ENCODE measurements around the gene SS18L1.

Gene SS18L1

DNA sequence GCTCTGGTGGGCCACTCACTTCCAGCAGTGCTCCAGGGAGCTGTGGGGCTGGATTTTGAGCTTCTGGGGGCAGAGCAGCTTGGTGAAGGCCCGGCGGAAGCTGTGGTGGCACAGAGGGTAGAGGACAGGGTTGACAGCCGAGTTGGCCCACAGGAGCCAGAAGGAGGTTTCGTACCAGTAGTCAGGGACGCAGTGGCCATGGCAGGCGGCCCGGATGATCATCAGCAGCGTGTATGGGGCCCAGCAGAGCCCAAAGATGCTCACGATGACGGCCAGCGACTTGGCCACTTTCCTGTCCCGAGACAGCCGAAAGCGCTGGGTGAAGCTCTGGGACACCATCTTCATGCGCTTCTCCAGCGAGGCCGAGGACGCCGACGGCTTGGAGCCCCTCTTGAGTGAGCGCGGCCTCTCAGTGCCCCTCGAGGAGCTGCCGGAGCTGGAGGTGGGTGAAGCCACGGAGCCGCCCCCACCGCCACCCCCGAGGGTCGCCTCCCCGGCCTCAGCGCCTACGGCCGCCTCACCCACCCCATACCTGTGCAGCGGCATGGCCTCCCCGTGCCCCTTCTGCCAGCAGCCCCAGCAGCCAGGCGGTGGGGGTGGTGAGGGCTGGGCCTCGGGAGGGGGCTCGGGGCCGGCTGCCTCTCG lies 72.5 kb downstream of the SS18L1 start:
- DNase-seq = no peak

DNA sequence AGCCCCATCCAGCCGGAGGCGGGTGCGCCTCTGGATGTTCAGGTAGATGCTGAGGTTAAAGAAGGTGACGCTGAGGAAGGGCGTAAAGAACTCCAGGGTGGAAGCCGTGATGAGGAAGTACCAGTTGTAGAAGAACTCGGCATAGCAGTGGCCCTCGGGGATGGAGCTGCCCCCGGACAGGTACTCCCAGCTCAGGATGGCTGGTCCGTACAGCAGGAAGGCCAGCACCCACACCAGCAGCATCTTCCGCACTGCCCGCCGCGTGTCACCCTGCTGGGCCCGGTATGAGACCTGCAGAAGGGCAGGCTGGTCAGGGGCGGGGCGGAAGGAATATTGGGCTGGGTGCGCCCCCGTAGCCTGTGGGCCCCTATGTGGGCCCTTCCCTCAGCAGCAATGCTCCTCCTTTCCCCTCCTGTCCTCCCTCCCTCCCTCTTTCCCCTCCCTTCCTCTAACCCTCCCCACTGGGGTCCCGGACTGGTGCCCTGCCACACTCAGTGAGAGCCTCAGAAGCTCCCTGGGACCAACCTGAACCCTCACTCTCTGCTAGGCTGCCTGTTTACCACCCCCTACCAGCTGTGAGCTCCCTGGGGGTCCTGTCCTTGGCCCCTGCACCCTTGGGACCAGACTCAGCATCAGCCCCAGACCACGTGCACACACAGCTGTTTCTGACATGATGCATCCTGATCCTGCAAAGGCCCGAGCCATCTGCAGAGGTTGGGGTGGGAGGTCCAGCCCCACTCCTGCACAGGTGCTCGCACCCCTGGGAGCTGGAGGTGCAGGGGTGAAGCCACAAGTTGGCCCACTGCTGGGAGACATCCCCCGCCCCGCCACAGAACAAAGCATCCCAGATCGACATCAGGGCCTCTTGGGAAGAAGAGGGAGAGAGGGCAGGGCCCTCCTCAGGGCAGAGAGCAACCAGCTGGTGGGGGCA lies 73.3 kb downstream of the SS18L1 start:
- DNase-seq = no peak

DNA sequence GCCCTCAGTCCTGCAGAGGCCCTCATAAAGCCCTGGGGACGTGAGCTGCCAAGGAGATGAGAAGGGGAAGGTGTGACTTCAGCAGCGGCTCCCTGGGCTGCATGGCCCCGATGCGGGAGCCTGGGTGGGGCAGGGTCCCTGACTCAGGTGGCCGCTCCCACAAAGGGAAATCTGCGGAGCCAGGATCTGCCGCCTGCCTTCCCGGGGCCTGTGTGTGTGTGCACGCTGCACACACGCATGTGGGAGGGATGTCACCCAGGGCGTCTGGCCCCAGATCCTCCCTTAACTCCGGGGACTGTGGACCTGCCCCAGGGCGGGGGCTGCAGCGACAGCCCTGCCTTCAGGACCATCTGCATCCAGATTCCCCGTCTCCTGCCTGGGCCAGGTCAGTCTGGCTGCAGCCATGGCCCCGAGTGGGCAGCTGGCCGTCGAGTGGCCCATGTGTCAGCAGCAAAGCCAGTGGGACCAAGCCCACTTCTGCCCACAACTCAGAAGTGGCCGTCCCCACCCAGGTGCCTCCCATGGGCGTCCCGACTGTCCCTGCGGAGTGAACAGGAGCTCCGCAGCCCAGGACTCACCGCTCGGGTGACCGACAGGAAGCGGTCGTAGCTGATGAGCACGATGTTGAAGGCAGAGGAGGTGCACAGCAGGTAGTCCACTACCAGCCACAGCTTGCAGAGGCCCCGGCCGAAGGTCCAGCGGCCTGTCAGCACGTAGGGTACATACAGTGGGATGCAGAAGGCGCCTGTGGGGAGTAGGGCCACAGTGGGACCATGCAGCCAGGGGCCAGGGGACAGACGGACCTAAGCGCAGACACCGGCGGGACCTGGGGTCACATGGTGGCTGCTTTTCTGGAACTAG lies 74.6 kb downstream of the SS18L1 start:
- DNase-seq = no peak

DNA sequence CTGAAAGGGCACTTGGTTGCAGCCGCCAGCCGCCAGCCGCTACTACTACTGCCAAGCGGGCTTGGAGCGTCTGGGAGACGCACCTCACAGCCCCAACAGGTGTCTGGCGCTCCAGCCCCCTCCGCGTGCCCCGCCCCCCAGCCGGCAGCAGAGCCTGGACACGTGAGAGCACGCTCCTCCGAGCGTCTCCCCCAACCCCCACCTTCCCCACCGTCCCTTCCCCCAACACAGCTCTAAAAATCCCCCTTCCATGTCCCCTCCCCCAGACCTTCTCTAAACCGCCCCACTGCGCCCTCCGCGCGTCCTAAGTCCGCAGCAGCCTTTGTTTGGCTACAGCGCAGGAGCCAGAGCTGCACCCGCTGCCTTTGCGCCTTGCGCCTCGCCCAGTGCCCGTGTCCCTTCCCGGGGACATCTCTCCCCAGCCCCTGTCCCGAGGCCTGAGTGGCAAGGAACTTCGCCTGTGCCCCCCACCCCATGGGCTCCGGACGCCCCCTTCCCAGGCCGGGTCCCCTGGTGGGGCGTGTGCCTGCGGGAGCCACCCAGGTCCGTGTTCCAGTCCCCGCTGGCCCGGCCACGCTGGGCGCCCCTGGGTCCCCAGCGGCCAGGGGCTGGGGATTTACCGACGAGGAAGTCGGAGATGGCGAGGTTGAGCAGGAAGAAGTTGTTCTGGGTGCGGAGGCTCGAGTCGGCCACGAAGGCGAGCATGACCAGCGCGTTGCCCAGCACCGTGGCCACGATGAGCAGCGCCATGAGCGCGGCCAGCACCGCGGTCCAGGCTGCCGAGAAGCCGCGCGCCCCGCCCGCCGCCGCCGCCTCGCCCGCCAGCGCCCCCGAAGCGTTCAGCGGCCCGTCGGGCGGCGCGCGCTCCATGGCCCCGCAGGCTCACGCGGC lies 75.8 kb downstream of the SS18L1 start:
- no peak for DNase-seq

DNA sequence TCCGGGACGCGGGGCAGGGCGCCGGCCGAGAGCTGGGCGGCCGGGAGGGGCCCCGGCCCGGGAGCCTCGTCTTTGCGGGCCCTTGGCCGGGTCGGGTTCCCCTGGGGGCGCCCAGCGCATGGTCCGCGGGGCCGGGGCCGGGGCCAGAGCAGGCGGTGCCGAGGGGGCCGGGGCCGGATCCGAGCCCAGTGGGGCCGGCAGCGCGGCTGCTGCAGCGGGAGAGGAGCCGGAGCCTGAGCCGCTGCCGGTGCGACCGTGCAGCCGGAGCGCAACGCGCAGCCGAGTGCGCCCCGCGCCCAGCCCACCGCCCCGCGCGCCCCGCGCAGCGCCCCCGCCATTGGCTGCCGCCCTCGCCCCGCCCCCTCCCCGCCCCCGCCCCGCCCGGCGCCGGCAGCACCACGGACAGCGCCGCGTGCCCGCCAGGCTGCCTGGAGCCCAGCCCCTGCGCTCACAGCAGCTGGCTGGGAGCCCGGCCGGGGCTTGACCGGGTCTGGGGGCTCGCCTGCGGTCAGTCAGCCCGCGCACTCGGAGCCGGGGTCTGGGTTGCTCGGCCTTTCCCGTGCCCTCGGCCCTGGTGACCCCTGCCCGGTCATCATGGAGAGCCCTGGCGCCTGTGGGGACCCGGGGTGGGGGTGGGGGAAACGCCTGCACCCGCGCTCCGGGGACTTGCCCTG lies 76.6 kb downstream of the SS18L1 start, which contains the start of gene HRH3:
HRH3 (minus strand) TSS at position 287 of the 674 bp plus-strand sequence. CDS start 308 bp downstream, outside the sequence.
- DNase-seq = peak; percentile 48 to 61

DNA sequence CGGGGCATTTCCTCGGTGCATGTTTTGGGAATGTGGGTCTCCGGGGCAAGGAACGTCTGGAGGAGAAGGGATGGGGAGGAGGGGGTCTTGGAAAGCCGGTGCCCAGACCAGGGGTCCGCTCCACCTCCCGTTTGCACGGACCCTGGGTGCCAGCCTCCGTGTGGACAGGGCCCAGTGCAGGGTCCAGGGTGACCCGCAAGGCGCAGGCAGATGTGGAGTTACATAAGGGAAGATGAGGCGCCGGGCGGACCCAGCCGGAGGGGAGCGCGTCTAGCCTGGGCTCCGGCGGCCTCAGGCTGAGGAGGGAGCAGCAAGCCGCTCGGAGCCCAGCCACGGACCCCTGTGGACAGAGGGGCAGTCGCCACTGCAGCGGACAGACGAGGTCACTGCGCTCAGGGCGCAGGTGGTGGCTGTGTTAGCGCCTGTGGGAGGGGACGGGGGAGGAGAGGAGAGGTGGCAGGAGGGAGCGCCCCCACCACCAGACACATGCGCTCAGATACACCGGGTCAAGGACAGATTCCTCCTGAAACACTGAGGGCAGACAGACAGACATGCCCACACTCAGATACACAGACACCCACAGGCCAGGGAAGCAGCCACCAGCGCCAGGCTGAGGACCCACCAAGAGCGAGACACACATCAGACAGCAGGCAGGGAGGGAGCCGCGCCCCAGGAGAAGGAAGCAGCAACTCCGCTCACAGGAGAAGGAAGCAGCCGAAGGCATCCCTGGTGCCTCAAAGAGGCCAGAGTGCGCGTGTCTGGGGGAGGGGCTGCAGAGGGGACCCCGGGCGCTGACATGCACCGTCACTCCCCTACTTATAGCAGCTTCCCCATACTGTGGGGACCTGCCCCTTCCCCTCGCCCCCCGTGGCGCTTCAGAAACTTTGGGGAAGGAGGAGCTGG lies 77.3 kb downstream of the SS18L1 start:
- no peak for DNase-seq

DNA sequence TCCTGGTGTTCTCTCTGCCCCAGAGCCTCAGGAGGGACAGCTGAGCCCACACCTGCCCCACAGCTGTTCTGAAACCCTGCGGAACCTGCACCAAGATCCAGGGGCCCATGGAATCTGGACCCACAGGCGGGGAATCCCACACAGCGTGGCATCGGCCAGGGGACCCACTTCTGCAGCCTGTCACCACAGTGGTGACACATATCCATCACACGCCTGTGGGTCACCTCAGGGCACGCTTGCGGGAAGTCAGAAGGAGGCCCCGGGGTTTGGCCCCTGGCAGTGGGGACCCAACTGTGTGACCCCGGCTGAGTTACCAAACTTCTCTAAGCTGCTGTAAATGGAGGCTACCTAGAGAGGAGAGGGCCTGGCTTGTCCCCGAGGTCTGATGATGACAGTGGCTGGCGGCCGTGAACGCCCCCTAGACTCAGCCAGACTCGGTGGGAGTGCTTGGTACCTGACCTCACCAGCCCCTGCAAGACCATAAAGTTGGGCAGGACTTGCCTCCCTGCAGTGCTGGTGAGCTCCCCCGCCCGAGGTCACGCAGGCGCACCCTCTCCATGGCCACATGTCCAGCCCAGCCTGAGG lies 78.8 kb downstream of the SS18L1 start:
- DNase-seq = no peak

DNA sequence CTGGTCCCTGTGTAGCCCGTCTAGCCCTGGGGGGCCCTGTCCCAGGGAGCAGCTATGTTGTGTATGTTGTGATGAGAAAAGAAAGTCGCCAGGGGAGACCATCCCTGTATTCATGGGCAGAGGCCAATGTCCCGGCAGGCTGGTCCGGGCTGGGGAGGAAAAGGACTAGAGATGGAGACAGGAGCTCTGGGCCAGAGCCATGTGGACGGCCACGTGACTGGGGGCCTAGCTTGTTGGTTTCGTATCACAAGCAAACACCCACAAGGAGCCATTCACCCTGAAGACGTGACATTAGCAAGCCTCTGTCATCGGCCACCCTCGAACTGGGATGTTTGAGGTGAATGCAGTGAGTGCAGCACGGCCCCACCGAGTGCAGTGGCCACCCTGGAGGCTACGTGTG lies 79.4 kb downstream of the SS18L1 start:
- DNase-seq = no peak

DNA sequence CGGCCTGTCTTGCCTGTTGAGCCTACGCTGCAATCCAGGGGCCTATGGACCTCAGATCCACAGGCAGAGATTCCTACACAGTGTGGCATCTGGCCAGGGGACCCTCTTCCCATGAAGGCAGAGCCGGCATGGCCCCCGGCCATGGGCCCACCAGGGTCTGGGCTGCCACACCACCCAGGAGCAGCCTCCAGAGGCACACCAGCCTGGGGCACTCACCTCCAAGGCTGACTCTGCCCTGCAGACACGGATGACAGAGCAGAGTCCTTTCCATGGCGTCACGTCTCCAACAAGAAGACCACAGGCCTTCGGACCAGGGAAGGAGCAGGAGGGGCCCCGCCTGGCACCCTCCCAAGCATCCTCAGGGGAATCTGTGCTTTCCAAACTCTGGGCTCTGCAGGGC lies 80.0 kb downstream of the SS18L1 start:
- no peak for DNase-seq

DNA sequence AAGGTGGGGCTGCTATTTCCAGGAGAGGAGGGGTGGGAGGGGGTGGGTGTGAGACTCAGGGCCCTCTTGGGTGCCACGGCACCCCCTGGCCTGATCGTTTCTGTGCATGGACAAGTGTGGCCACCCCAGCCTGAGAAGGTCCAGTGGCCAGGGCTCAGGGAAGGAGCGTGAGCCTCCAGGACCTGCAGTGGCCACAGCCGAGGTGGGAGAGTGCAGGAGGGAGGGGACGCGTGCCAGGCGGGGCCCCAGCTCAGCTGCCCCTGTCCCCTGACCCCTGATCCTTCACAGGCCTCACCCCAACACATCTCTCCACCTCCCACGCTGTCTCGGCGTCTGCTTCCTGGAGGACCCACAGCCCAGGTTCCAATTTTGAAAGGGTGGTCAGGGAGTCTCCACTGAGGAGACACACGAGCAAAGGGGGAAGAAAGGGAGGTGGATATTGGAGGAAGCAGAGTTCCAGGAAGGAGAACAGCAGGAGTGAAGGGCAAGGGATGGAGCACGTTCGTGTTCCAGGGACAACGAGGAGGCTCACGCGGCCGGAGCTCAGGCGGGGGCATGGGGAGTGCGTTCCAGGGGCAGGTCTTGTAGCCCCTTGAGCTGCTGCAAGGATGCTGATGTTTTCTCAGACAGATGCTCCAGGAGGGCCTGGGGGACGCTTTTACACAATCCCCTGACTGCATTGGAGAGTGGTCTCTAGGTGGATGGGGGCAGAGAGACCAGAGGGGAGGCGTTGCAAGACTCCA lies 80.7 kb downstream of the SS18L1 start:
- DNase-seq = no peak

DNA sequence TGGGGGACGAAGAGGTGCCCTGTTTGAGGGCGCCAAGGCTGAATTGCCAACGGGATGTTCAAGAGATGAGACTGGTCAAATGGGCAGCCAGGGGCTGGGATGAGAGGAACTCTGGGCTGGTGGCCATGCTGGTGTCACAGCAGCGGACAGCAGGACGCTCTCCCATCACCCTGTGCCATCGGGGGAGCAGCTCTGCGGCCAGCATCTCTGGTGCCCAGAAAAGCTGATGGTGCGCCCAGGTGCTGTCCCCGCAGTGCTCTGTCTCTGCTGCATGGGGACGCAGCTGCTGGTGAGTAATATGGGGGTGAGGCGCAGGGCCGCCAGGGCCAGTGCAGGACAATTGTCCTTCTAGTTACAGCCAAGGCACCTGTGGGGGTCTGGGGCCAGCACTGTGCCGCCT lies 81.5 kb downstream of the SS18L1 start:
- no peak for DNase-seq

DNA sequence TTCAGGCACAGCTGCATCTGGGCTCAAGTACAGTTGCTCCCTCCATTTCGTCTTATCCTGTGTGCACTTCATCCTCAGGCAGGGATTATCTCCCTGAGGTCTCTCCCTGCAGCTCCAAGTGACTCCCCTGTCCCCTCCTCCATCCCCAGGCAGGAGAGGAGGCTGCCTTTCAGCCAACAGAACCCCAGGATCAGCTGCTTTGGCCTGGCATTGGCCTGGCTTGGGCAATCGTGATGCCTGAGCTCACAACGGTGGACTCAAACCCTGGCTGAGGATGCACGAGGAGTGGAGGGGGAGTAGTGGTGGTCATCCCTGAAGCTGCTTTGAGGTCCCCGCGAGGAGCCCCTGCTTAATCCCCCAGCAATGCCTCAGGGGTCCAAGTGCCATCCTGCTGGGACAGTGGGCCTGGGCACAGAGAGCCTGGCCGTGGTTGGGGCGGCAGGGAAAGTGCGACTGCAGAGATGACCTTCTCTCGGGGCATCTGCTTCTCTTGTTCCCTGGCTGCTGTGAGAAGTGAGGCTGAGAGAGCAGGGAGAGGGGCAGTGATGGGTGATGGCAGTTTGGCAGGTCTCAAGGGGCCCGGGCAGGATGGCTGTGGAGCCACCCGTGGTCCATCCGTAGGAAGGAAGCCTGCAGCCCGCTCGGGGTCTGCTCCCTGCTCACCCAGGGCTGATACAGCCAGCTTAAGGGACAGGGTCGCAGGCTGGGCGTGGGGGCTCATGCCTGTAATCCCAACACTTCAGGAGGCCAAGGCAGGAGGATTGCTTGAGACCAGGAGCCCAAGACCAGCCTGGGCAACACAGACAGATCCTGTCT lies 82.5 kb downstream of the SS18L1 start:
- DNase-seq = no peak

DNA sequence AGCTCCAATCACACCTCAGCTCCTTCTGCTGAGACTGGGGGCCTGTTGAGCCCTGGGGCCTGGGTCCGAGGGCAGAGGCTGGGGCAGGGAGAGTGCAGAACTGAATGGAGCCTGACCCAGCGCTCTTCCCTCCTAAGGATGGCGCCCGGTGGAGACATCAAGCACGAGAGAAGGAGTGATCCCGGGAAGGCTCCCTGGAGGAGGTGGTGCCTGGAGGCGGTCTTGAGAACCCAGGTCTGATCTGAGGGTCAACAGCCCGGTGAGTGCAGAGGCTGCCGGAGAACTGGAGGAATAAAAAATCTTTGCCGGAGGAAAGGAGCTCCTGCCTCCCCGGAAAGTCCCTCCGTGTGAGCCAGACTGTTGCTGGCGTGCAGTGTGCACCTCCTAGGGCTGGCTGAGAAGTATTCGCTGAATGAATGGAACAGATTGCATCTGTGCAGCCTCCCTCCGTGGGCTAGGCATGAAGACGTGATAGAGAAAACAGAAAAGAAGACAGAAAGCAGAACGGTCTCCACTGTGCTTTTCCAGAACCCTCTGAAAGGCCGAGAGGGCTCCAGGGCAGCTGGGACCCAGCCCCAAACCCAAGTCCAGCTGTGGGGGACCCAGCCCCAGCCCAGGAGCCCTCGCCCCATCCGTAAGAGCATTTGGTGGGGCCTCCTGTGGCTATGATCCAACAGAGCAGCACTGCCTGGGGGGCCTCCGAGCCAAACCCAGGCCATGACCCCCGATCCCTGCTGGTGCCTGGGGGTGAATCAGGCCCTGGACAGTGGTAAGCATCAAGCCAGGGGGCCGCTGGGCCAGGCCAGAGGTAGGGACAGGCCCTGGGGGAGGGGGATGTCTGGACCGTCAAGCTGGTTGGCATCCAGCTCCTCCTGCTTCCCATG lies 83.4 kb downstream of the SS18L1 start:
- DNase-seq = no peak

DNA sequence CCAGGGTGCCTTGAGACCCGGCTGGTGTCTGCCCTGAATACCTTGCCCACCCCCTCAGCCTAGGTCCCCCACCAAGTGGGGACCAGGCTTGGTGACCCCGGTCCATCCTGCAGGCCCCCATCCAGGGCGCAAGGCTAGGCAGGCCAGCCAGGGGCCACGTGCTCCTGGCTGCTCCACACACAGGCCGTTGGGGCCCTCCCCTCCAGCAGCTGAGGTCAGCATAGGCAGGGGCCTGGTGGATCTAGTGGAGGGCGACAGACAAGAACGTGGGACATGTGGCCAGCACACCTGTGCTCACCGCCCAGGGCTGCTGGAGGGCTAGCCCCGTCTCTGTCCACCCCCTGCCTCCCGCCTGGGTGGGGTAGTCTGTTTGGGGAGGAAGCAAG lies 84.0 kb downstream of the SS18L1 start:
- no peak for DNase-seq

DNA sequence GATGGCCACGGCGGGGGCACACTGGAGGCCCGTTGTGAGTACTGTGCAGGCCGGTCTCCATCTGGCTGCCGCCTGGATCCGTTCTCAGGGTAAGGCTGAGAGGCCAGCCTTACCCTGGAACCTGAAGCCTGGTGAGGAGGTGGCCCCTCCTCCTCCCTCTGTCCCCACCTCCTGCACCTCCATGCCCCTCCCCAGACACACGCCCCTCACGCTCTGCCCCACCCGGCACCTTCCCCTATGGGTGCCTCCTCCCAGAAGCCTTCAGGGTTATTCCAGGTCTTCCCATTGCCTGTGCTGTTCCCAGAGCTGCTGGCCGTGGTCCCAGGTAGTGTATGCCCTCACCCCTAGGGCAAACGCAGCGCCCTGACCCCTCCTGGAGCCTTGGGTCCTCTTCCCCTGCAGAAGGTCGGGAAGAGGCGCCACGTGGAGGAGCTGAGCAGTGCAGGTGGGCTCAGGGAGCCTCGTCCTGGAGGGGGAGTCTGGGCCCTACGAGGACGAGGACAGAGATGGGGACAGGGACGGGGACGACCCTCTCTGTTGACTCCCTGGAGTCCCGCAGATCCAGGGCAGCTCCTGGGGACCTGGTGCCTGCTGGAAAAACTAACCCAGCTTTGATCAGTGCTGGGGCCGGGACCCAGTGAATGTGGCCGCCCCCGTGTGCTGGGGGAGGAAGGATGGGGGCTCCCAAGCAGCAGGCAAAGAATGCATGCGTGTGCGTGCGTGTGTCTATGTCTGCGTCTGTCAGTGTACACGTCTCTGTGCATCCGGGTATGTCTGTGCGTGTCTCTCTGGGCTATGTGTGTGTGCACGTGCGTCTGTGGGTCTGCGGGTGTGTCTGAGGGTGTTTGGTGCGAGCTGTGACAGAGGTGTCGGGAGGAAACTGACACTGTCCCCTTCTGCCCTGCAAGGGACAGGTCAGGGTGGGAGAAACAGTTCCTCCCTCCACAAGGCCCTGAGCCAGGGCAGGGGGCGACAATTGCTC lies 84.7 kb downstream of the SS18L1 start:
- DNase-seq = no peak

DNA sequence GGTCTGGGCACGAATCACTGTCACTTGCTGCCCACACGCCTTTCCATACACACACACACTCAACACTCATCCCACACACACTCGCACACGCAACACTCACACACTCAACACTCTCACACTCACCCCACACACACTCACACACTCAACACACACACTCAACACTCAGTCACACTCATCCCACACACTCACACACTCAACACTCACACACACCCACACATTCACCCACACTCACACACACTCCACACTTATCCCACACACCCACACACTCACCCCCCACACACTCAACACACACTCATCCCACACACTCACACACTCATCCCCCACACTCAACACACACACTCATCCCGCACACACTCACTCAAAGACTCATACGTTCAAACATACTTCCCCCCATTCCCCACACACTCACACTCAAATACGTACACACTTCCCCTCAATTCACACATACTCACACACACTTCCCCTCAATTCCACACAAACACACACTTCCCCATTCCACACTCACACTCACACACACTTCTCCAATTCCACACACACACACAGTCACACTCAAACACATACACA lies 85.5 kb downstream of the SS18L1 start:
- DNase-seq = no peak

Data from activated T-cell treated with anti-CD3 and anti-CD28 coated beads, Interleukin-2, amount 50 U/mL, for 48 hours (primary cell).